ENCODE measurements around the gene PNPLA6.

PNPLA6 gene

GRCh38 chr19:7516333-7516732 lies 19.2 kb upstream of the PNPLA6 start:
- no peak for DNase-seq

DNA sequence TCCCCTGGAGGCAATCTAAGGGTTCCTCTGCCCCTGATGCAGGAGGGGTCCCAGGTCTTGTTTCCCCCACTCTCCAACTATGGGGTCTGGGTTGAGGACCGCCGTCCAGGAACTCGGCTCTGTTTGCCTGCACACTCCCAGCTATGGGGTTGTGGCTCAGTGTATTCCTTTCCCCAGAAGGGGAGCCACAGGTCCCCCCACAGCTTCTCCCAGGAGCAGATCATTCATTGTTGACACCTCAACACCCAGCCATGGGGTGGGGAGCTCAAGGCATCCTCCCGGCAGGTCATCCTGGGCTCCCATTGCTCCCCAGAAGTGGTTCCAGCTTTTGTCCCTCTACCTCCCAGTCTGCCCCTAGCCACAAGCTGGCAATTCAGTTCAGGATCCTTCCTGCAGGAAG lies 18.6 kb upstream of the PNPLA6 start:
- no peak for DNase-seq

DNA sequence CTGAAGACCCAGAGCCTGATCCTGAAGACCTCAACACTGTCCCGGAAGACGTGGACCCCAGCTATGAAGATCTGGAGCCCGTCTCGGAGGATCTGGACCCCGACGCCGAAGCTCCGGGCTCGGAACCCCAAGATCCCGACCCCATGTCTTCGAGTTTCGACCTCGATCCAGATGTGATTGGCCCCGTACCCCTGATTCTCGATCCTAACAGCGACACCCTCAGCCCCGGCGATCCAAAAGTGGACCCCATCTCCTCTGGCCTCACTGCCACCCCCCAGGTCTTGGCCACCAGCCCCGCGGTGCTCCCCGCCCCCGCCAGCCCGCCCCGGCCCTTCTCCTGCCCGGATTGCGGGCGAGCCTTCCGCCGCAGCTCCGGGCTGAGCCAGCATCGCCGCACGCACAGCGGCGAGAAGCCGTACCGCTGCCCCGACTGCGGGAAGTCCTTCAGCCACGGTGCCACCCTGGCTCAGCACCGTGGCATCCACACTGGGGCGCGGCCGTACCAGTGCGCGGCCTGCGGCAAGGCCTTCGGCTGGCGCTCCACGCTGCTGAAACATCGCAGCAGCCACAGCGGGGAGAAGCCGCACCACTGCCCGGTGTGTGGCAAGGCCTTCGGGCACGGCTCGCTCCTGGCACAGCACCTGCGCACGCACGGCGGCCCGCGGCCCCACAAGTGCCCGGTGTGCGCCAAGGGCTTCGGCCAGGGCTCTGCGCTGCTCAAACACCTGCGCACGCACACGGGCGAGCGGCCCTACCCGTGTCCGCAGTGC lies 16.0 kb upstream of the PNPLA6 start:
- no peak for DNase-seq

GRCh38 chr19:7520131-7521051 lies 15.1 kb upstream of the PNPLA6 start:
- DNase-seq: no peak

GRCh38 chr19:7521551-7522071 lies 13.9 kb upstream of the PNPLA6 start:
- no peak for DNase-seq

DNA sequence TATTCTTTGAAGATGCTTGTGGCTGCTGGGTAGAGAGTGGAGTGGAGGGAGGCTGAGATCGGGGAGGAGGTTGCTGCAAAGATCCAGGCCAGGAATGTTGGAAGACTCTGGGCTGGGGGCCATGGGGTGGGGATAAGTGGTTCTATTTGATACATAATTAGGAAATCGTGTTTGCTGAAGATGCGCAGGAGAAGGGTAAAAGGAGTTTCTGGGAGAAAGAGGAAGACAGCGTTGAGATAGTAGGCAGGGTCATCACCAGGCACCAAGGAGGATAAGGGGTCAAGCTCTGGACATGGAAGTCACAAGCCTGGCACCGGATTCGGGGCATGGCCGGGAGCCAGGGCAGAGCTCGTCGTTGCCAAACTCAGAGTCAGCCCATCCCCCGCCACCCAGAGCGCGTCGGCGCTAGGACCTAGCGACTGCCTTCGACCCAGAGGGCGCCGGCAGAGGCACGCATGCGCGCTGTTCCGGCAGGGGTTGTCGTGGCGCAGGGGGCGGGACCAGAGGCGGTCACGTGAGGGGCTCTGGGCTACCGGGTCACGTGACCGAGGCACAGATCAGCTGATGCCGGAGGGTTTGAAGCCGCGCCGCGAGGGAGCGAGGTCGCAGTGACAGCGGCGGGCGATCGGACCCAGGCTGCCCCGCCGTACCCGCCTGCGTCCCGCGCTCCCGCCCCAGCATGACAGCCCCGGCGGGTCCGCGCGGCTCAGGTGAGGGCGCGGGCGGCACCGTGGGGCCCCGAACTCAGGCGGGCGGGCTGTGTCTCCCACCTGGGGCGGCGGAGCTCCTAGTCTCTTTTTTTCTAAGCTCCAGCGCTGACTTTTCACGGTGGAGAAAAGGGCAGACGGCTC lies 13.2 kb upstream of the PNPLA6 start, which contains the start of gene MCOLN1:
MCOLN1 (plus strand) TSS at position 553 of the 851 bp plus-strand sequence; CDS start at position 680, 127 bp downstream.
- peak; percentile 100 for DNase-seq

DNA sequence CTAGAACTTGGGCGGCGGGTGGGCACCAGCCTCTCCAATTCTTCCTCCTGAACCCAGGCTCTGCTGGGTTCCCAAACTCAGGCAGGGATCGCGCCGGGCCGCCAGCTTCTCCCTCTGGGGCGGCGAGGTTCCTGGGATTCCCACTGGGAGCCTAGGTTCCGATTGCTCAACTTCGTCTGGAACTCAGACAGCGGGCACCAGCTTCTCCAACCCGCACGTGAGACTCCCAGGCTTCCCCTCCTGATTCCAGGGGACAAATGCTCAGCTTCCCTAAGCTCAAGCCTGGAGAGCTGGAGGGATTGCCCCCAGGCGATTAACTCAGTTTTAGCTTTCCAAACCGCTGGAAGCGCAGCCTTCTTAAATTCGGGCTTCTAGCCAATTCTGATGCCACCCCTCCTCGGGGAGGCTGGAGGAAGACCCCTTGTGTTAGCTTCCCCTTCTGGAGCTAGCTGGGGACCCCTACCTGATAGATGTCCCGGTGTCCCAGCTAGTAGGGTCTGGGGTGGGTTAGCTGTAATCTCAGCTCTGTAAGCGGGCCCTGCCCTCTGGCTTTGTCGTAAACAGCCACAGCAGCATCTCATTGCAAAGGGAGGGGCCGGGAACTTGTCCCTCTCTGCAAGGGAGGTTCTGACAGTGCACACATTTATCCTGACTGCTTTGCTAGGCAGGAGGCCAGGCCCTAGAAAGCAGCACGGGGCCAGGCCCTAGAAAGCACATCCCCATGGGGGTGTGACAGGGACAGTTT lies 12.4 kb upstream of the PNPLA6 start:
- no peak for DNase-seq

GRCh38 chr19:7524523-7524922 lies 11.0 kb upstream of the PNPLA6 start:
- DNase-seq: no peak

- no peak for DNase-seq
Measured at GRCh38 chr19:7524992-7525739, 10.4 kb upstream of the PNPLA6 start.

DNA sequence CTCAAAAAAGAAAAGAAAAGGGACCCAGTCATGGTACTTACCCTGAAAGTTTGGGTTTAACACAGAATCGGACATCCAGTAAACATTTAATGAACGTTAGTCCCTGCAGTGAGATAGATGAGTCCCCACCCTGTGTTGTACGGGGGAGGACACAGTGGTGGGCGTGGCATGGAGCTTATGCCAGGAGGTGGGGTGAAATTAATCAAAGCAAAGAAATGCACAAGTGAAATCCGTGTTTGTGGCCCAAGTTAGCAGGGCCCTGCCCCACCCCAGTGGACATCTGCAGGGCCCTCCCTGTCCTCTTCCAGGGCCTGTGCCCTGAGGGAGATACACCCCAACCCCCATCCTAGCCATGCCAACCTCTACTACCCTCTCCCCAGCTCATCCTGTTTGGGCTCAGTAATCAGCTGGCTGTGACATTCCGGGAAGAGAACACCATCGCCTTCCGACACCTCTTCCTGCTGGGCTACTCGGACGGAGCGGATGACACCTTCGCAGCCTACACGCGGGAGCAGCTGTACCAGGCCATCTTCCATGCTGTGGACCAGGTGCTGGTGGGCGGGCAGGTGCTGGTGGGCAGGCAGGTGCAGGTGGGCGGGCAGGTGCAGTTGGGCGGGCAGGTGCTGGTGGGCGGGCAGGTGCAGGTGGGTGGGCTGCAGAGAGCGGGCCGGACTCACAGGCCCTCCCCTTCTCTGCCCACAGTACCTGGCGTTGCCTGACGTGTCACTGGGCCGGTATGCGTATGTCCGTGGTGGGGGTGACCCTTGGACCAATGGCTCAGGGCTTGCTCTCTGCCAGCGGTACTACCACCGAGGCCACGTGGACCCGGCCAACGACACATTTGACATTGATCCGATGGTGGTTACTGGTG lies 9.2 kb upstream of the PNPLA6 start:
- DNase-seq: no peak

DNA sequence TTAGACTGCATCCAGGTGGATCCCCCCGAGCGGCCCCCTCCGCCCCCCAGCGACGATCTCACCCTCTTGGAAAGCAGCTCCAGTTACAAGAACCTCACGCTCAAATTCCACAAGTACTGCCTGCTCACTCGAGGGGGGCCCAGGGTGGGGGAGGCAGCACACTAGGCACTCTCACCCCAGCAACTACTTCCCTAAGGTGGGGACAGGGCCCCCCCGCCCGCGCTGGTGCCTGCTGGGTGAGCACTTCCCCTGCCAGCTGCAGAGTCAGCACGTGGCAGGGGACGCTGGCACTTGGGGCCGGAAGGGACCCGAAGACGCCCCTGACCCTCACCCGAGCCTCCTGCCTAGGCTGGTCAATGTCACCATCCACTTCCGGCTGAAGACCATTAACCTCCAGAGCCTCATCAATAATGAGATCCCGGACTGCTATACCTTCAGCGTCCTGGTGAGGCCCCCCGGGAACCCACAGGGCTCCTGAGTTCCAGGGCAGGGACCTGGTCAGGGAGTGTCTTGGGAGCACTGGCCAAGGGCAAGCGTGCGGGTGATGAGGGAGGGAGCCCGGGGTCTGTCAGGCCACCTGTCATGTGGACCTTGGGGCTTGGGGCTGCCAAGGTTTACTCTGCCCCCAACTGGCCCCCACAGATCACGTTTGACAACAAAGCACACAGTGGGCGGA lies 7.9 kb upstream of the PNPLA6 start:
- DNase-seq: no peak

DNA sequence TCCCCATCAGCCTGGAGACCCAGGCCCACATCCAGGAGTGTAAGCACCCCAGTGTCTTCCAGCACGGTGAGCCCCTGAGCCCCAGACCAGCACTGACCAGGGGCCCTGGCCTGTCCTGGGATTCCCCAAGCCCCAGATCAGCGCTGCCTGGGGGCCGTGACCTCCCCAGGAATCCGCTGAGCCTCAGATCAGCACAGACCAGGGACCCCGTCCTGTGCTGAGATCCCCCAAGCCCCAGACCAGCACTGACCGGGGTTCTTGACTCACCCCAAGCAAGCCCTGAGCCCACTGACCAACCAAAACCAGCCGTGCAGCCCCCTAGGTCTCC lies 7.4 kb upstream of the PNPLA6 start:
- DNase-seq: no peak

GRCh38 chr19:7528522-7529245 lies 6.8 kb upstream of the PNPLA6 start:
- no peak for DNase-seq

DNA sequence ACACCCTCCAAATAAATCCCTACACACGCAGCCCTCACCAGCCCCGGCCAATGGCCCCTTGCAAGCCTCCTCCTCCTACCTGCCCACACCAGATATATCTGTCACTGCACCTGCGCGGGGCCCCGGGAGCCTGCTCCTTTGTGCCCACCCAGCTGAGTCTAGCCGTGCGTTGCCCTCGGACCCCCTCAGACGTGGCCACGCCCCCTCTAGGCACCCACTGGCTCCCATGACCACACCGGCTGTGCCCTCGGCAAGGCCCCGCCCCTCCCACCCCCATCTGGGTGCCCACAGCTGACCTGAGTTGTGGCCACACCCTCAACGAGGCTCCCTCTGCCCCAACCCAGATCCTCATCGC lies 6.3 kb upstream of the PNPLA6 start:
- DNase-seq: no peak

GRCh38 chr19:7529610-7530490 lies 5.7 kb upstream of the PNPLA6 start:
- DNase-seq: no peak

- DNase-seq: no peak
Measured at GRCh38 chr19:7533281-7533885, 2.1 kb upstream of the PNPLA6 start.

DNA sequence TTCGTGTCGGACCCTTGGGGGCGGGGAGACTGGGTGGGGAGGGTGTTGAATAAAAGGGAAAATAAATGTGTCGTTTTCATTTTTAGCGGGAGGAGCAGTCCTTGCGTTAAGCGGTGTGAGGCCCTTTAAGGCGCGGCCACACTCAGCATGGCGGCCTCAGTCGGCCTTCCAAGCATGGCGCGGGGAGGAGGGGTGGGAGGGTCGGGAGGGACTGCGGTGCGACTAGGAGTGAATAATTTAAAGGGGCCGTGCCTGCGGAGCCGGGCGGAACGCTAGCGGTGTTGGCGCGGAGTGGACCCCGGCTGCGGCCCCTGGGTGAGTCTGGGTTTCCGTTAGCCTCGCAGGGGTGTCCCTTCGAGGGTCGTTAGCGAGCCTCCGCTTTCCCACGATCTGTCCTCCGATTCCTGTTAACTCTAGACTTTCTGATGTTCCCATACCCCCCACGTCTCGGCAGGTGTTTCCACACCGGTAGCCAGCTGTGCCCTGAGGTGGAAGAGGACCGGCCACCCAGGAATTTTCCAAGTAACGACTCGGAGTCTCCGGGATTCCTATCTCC lies 1.5 kb upstream of the PNPLA6 start:
- peak; percentile 74 for DNase-seq

Data from activated CD4-positive, alpha-beta T cell treated with anti-CD3 and anti-CD28 coated beads for 1 hour (primary cell).